ENCODE measurements around the gene RGS8. TPM values are rescaled to one million over a fixed set of nuclear protein-coding genes. Genes with fewer than 3 reads are reported as not detected.

Gene RGS8
- total and polyA plus RNA-seq, 2 donors from 2014 or later: not detected

GRCh38 chr1:182725259-182726255 is 41.2 kb upstream of the RGS8 start:
- Histone ChIP-seq H3K9ac (ENCODE audit: low read length in 3 of 3) (no peak overlapping the region), H3K9me3 (ENCODE audit: control insufficient read depth in 2 of 3, insufficient read depth in 1 of 3, low read length in 3 of 3) (no peaks in the 10 kb centered on the region), H3K4me1 (ENCODE audit: control insufficient read depth in 2 of 3, insufficient read depth in 2 of 3, low read depth in 1 of 3, low read length in 3 of 3) (no peaks in the 10 kb centered on the region), H3K36me3 (ENCODE audit: control insufficient read depth in 2 of 3, insufficient read depth in 3 of 3, low read length in 3 of 3) (no peaks in the 10 kb centered on the region), H3K27me3 (ENCODE audit: control insufficient read depth, insufficient read depth, low read length) (no peaks in the 10 kb centered on the region), H3K4me3 (ENCODE audit: low read length in 3 of 3) (no peak overlapping the region), H3K27ac (ENCODE audit: low read depth in 2 of 2, low read length in 2 of 2) (no peak overlapping the region)
- intact Hi-C loops (cut with DNase I): no loop called here
- DNase-seq (peak in 3 of 5 donors; percentile 32 to 70 (median 45)), FAIRE-seq (no peak)
- no peak for TF ChIP-seq CTCF (IDR thresholded peaks at IDR 0.05; ENCODE audit: borderline replicate concordance, extremely low read depth, insufficient read depth)

GRCh38 chr1:182724215-182724614 is 39.8 kb upstream of the RGS8 start:
- no peaks in the 10 kb centered on the region for H3K9me3 ChIP-seq (ENCODE audit: control insufficient read depth in 2 of 3, insufficient read depth in 1 of 3, low read length in 3 of 3)
- no peak for FAIRE-seq
- no peaks in the 10 kb centered on the region for H3K36me3 ChIP-seq (ENCODE audit: control insufficient read depth in 2 of 3, insufficient read depth in 3 of 3, low read length in 3 of 3)
- no peak overlapping the region for H3K9ac ChIP-seq (ENCODE audit: low read length in 3 of 3)
- no peaks in the 10 kb centered on the region for H3K27me3 ChIP-seq (ENCODE audit: control insufficient read depth, insufficient read depth, low read length)
- H3K4me1 ChIP-seq (ENCODE audit: control insufficient read depth in 2 of 3, insufficient read depth in 2 of 3, low read depth in 1 of 3, low read length in 3 of 3): no peaks in the 10 kb centered on the region
- intact Hi-C loops (cut with DNase I): no loop called here
- no peak overlapping the region for H3K27ac ChIP-seq (ENCODE audit: low read depth in 2 of 2, low read length in 2 of 2)
- H3K4me3 ChIP-seq (ENCODE audit: low read length in 3 of 3): no peak overlapping the region
- no peak for TF ChIP-seq CTCF (IDR thresholded peaks at IDR 0.05; ENCODE audit: borderline replicate concordance, extremely low read depth, insufficient read depth)
- DNase-seq: no peak

GRCh38 chr1:182723200-182723599 is 38.8 kb upstream of the RGS8 start:
- H3K36me3 ChIP-seq (ENCODE audit: control insufficient read depth in 2 of 3, insufficient read depth in 3 of 3, low read length in 3 of 3): no peaks in the 10 kb centered on the region
- DNase-seq: peak in 2 of 5 donors; percentile 8 to 69

More at GRCh38 chr1:182723200-182723599, 38.8 kb upstream of the RGS8 start:
- Histone ChIP-seq H3K27ac (ENCODE audit: low read depth in 2 of 2, low read length in 2 of 2) (no peak overlapping the region), H3K4me3 (ENCODE audit: low read length in 3 of 3) (no peak overlapping the region), H3K9ac (ENCODE audit: low read length in 3 of 3) (no peak overlapping the region), H3K27me3 (ENCODE audit: control insufficient read depth, insufficient read depth, low read length) (no peaks in the 10 kb centered on the region), H3K9me3 (ENCODE audit: control insufficient read depth in 2 of 3, insufficient read depth in 1 of 3, low read length in 3 of 3) (no peaks in the 10 kb centered on the region), H3K4me1 (ENCODE audit: control insufficient read depth in 2 of 3, insufficient read depth in 2 of 3, low read depth in 1 of 3, low read length in 3 of 3) (no peaks in the 10 kb centered on the region)
- no peak for FAIRE-seq
- intact Hi-C loops (cut with DNase I): no loop called here
- TF ChIP-seq CTCF (IDR thresholded peaks at IDR 0.05; ENCODE audit: borderline replicate concordance, extremely low read depth, insufficient read depth): no peak

All from kidney (tissue), 14 donors.